GM23248 (cell line): Measurements from ENCODE around the gene ITGAD.

Source experiments
- EZH2 ChIP-seq: fragments of 200-600 bp; sonication (generic); IDR thresholded peaks from 2 replicates; pipeline ENCODE4 v1.6.1; 2018; ENCODE audit warnings: antibody characterized with exemption, mild to moderate bottlenecking; ENCODE audit not compliant: insufficient read depth, poor library complexity, severe bottlenecking
- EZH2phosphoT487 ChIP-seq: fragments of 200-600 bp; sonication (generic); IDR thresholded peaks from 2 replicates; pipeline ENCODE4 v1.6.1; 2018; ENCODE audit warnings: antibody characterized with exemption, moderate library complexity, mild to moderate bottlenecking, low read depth; ENCODE audit not compliant: insufficient read depth

DNA sequence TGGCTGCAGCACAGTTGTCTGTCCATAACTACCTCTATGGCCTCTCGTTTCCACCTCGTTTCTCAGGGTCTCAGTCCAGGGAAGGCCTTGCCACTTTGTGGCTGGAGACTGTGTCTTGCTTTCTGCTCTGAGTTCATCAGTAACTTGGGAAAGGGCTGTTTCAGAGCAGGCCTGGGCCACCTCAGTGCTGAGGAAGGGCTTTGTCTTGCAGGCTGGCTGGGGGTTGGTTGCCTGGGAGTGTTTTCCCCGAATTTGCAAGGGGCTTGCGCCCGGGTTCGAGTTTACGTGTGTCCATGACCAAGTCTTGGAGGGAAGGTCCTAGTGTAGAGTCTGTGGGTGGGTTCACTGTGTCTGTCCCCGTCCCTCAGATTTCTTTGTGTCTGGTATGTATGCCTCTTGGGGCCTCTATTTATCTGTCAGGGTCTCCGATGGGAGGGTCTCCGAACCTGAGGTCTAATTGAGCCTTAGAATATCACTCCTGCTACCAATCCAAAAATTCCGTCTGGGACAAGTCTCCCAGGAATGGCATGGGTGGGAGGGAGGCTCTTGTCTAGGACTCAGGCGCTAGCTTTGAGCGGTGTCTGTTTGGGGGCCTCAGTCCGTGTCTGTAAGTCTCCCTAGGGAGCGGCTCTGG lies 78.2 kb downstream of the ITGAD start:
- no peak for TF ChIP-seq EZH2
- no peak for TF ChIP-seq EZH2phosphoT487
